ENCODE data around the gene ANKS1B.
A peak's percentile ranks its signal among the peaks of the same experiment; 100 is the strongest.
"Not testable (repeated sequence)": the region's sequence is repeated elsewhere in the genome, so short reads cannot be mapped to it uniquely, and the experiment has no call there.

ANKS1B gene

DNA sequence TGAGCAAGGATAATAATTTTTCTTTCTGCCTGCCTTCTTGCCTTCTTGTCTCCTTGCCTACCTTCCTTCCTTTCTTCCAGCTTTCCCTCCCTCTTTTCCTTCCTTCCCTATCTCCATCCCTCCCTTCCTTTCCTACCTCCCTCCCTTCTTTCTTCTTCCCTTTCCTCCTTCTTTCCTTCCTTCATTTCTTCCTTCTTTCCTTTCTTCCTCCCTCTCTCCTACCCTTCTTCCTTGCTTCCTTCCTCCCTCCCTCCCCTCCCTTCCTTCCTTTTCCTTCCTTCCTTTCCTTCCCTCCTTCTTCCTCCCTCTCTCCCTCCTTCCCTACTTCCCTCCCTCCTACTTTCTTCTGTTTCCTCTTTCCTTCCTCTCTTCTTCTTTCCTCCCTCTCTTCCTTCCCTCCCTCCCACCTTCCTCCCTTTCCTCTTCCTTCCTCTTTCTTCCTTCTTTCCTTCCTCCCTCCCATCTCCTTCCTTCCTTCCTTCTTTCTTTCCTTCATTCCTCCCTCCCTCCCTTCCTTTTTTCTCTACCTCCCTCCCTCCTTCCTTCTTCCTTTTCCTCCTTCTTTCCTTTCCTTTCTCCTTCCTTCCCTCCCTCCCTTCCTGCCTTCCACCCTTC, 1009.9 kb downstream of the ANKS1B start:
- no peaks in the 10 kb centered on the region for H3K27me3 Mint-ChIP-seq (ENCODE audit: low read depth)
- no peaks in the 10 kb centered on the region for H3K4me1 Mint-ChIP-seq
- no peaks in the 10 kb centered on the region for H3K36me3 Mint-ChIP-seq (ENCODE audit: low read depth)

DNA sequence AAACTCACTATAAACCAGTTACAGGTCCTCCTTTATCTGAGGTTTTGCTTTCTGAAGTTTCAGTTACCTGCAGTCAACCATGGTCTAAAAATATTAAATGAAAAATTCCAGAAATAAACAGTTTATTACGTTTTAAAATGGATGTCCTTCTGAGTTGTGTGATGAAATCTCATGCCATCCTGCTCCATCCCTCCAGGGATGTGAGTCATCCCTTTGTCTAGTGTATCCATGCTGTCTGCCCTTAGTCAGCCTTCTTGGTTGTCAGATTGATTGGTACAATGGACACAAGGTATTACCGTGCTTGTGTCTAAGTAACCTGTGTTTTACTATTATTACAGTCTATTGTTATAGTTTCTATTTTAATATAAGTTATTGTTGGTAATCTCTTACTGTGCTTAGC, 1011.3 kb downstream of the ANKS1B start:
- Mint-ChIP-seq H3K4me3 (no peak overlapping the region), H3K27ac (no peak overlapping the region), H3K9me3 (no peaks in the 10 kb centered on the region), H3K36me3 (ENCODE audit: low read depth) (no peaks in the 10 kb centered on the region), H3K4me1 (no peaks in the 10 kb centered on the region), H3K27me3 (ENCODE audit: low read depth) (no peaks in the 10 kb centered on the region)
- TF ChIP-seq CTCF (IDR thresholded peaks at IDR 0.05; ENCODE audit: unreplicated experiment in 3 of 3): no peak

More for the DNA sequence above, 1009.9 kb downstream of the ANKS1B start:
- TF ChIP-seq CTCF (IDR thresholded peaks at IDR 0.05; ENCODE audit: unreplicated experiment in 3 of 3): no peak
- Mint-ChIP-seq H3K9me3 (peaks cover 5% of the 10 kb centered on the region), H3K4me3 (no peak overlapping the region), H3K27ac (no peak overlapping the region)

GRCh38 chr12:98970950-98971349, 1013.8 kb downstream of the ANKS1B start:
- H3K4me1 Mint-ChIP-seq: no peaks in the 10 kb centered on the region
- TF ChIP-seq CTCF (IDR thresholded peaks at IDR 0.05; ENCODE audit: unreplicated experiment in 3 of 3): no peak
- H3K27me3 Mint-ChIP-seq (ENCODE audit: low read depth): no peaks in the 10 kb centered on the region
- H3K27ac Mint-ChIP-seq: no peak overlapping the region
- H3K4me3 Mint-ChIP-seq: no peak overlapping the region
- H3K36me3 Mint-ChIP-seq (ENCODE audit: low read depth): no peaks in the 10 kb centered on the region
- H3K9me3 Mint-ChIP-seq: peaks cover 3% of the 10 kb centered on the region

DNA sequence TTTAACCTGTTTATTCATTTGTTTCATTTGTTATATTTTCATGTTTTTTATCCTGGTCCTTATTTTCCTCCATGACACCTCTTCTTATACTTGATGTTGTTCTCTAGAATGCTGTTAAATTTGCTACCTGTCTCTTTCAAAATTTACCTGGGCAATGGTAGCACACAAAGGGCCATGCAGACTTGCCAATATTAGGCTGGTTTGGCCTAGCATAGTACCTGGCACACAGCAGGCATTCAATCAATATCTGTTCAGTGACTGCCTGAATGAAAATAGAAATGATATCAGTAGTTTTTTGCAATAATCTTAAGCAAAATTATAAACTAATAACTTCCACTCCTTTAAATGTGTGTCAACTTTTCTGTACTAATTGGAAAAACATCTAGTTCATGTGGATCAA, 1014.5 kb downstream of the ANKS1B start:
- Mint-ChIP-seq H3K27me3 (ENCODE audit: low read depth) (no peaks in the 10 kb centered on the region), H3K4me3 (no peak overlapping the region), H3K36me3 (ENCODE audit: low read depth) (no peaks in the 10 kb centered on the region), H3K27ac (no peak overlapping the region), H3K9me3 (peaks cover 3% of the 10 kb centered on the region), H3K4me1 (no peaks in the 10 kb centered on the region)
- no peak for TF ChIP-seq CTCF (IDR thresholded peaks at IDR 0.05; ENCODE audit: unreplicated experiment in 3 of 3)

DNA sequence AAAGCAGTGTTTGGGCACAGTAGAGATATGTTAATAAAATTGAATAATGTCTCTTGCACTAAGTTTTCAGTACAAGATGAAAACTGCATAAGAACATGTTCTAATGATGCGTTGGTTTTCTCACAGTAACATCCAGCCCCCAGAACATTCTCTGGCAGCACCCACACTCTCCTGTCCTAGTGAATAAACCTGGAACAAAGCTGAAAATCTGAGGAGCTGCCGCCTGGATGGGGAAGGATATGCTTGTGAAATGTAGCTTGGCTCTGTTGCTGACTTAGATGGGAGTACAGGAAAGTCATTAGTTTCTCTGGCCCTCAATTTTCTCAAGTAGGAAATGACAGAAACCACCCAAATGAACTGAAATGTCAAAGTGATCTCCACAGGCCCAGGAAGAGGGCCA, 1015.8 kb downstream of the ANKS1B start:
- Mint-ChIP-seq H3K4me3 (no peak overlapping the region), H3K27me3 (ENCODE audit: low read depth) (no peaks in the 10 kb centered on the region), H3K27ac (peak overlapping the region in 1 of 3 experiments; percentile 12), H3K4me1 (no peaks in the 10 kb centered on the region), H3K9me3 (peaks cover 7% of the 10 kb centered on the region), H3K36me3 (ENCODE audit: low read depth) (no peaks in the 10 kb centered on the region)
- no peak for TF ChIP-seq CTCF (IDR thresholded peaks at IDR 0.05; ENCODE audit: unreplicated experiment in 3 of 3)

- not testable (repeated sequence) for H3K36me3 Mint-ChIP-seq (ENCODE audit: low read depth); H3K27ac Mint-ChIP-seq; H3K27me3 Mint-ChIP-seq (ENCODE audit: low read depth); H3K4me3 Mint-ChIP-seq; H3K4me1 Mint-ChIP-seq
- peaks cover 19% of the 10 kb centered on the region for H3K9me3 Mint-ChIP-seq
These were observed 1027.6 kb downstream of the ANKS1B start for GRCh38 chr12:98957135-98957534.
